HG03469 (cell line): ENCODE measurements around the gene CDK3.
"Not testable (repeated sequence)": the region's sequence is repeated elsewhere in the genome, so short reads cannot be mapped to it uniquely, and the experiment has no call there.

Experiments
- ATAC-seq: cut with Tn5 transposase; IDR thresholded peaks from one replicate; pipeline ENCODE4 v1.9.1; 2021; ENCODE audit warnings: mild to moderate bottlenecking, moderate library complexity, moderate number of reproducible peaks; ENCODE audit not compliant: unreplicated experiment

Gene CDK3

DNA sequence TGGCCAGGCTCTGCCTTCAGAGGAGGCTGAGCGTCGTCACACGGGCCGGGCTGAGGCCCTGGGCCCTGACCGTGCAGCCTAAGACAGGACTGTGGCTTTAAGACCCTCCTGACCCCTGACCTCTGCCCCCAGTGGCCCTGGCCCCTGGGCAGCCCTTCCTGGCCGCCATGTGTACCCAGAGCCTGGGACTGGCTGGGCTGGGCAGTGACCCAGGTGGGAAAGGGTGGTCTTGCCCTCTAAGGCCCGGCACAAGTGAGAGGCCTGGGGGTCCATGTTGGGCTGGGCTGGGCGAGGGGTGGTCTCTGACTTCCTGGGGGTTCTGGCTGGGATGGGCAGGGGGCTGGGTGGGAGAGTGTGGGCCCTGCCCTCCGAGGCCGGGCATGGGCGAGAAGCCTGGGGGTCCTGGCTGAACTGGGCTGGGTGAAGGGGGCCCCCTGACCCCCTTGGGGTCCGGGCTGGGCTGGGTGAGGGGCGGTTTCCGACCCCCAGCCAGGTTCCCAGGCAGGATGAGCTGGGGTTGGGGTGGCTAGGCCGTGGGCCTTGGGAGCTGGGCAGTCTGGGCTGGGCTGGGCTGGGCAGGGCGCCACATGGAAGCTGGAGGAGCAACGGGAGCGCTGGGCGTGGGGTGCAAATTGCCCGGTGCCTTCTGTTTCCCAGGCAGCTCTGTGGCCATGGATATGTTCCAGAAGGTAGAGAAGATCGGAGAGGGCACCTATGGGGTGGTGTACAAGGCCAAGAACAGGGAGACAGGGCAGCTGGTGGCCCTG is at the start of gene CDK3:
TSS of gene CDK3 (plus strand) at position 101 of the 767 bp plus-strand sequence. CDS start at position 672, 571 bp downstream.
- ATAC-seq: no peak

DNA sequence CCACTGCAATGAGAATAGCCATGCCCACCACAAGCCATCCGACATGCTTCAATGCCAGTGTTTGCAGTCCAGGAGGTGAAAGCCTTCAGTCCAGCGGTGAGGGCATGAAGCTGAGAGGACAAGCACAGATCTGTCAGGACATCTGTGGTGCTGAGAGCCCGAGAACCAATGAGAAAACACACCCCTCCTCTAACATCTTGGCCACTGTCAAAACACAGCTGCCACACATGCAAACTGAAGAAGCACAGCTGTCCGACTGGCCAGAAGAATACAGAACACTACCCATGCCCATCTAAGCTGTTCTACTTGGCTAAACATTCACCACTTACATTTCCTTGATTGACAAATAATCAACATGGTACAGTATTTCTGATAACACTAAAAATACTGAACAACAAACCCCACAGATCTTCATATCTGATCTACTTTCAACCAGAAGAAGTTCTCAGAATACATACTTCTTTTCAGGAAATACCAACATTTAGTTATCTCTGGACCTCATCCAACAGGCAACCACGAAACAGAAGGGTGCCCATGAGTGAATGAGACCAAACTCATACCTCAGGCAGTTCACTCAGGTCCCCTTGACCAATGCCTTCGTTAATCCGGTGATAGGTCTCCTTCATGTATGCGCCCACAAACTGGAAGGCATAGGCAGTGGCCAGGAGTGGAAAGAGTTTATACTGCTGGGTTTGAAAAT is 49.6 kb upstream of the CDK3 start:
- ATAC-seq: no peak

DNA sequence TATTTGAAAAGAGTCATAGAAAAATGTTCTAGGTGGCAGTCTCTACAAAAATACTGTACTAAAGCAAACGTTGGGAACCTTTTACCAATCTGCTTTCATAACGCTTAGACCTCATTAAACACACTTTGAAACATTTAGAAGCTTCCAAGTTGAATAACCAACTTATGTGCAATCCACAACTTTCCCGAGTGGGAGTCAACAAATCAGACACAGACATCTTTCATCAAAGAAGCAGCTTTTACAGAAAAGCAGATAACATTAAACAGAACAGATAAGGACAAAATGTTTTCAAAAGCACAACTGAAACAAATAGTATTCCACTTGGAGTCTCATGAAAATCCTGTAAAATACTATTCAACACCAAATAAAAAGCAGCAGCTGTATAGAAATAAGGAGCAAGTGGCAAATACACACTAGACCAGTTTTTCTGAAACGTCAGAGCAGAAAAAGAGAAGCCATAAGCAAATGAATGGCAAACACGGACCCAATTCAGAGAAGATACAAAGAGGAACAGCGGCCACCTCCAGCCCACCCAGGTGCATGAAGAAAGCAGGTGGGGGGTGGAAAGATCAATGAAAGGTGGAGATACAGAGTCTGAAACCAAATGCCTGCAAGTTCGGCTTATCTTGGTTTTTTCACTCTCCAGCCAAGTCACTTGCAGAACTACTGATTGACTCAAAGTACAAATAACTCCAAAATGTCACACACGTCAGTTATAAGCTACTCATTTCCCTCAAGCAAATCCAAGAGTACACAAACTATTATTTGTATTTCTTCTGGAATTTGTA is 41.4 kb upstream of the CDK3 start:
- ATAC-seq: no peak

DNA sequence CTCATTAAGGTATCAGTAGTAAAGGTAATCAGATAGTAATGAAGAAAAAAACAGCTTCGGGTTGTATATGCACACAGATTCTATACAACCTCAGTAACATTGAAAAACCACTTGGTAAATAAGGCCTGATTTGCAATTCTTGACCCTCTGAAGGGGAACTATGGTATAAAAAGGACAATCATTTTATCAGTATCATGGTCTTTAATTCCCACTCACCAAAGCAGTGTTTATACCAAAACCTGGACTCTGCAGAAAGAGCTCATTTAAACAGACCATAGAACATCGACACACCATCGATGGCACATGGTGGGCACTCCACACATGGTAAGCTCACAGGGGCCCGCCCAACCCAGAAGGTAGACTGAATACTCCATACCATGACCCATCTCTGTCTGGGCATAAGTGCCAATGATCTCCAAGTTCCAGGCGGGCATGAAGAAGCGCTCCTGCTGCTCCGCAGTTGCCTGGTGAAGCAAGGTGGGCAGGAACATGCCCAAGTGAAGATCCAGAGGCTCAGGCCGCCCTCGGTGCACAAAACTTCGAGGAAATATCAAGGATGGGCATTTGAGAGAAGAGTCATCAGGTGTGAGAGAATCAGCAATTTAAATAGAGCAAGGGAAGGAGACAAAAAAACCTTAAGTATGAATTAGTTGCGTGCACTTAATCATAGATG is 40.7 kb upstream of the CDK3 start:
- ATAC-seq: no peak

DNA sequence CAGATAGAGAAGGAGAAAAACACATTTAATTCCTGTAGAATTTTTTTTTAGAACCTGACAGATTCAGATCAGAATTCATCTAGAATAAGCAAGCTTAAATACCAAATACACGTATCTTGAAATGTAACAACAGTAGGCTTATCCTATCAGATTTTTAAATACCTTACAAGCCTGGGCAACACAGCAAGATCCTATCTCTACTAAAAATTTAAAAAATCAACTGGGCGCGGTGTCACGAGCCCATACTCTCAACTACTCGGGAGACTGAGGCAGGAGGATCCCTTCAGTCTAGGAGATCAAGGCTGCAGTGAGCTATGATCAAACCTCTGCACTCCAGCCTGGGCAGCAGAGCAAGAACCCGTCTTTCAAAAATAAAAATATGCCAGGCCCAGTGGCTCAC is 35.2 kb upstream of the CDK3 start:
- no peak for ATAC-seq

DNA sequence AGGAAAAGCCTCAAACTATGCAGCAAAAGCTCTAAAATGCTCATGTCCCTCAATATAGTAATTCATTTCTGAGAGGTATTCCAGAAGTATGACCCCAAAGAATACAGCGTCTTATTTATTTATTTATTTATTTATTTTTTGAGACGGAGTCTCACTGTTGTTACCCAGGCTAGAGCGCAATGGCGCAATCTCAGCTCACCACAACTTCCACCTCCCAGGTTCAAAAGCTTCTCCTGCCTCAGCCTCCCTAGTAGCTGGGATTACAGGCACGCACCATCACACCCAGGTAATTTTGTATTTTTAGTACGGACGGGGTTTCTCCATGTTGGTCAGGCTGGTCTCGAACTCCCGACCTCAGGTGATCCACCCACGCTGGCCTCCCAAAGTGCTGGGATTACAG is 31.6 kb upstream of the CDK3 start:
- not testable (repeated sequence) for ATAC-seq

DNA sequence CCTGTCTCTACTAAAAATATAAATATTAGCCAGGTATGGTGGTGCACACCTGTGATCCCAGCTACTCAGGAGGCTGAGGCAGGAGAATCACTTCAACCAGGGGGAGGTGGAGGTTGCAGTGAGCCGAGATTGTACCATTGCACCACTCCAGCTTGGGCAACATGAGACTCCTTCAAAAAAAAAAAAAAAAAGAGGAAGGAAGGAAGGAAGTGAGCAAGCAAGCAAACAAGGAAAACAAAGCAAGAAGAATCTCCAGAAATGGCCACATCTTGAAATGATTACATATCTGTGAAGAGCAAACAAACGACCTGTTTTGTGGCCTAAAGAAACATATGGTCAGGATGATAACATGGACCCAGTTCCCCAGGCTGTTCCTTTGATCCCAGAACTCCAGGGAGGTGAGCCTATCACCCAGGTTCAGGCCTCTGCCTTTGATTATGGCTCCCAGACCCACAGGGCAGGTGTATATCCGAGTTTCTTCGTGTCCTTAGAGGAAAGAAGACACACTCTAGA is 30.6 kb upstream of the CDK3 start:
- no peak for ATAC-seq

DNA sequence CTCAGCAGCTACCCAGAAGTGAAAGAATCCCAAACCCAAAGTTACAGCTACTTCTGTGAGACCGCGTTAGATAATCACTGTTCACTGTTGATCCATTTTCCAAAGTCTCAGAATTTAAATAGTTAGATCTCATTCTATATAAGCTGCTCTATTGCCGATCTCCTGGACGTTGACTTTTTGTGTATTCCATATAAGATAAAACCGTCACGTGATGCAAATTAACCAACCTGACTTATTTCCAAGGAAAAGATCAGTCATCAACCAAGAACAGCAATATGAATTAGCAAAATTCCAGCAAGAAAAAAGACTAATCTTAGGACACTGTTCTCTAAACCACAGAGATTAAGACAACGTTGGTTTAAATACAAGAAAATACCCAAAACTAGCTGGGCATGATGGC is 30.0 kb upstream of the CDK3 start:
- no peak for ATAC-seq

DNA sequence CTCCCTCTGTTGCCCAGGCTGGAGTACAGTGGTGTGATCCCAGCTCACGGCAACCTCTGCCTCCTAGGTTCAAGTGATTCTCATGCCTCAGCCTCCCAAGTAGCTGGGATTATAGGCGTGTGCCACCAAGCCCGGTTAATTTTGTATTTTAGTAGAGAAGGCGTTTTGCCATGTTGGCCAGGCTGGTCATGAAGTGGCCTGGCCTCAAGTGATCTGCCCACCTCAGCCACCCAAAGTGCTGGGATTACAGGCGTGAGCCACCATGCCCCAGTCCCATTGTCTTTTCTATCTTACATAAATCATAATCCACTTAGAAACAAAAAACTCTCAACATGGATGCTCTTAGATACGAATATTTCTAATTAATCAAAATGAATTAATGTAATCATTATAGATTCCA is 25.5 kb upstream of the CDK3 start:
- ATAC-seq: not testable (repeated sequence)

DNA sequence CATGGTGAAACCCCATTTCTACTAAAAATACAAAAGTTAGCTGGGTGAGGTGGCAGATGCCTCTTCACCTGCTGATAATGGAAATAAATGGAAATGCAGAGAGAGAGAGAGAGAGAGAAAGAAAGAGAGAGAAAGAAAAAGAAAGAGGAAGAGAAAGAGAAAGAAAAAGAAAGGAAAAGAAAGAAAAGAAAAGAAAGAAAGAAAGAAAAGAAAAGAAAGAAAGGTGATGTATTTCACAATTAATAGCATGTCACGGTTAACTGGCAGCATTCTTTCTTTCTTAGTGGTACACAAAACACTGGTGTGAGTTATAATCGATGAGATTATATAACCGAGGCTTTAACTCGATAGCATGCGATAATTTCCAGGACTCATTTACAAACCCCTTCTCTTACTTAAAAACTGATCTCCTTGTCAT is 24.9 kb upstream of the CDK3 start:
- no peak for ATAC-seq

DNA sequence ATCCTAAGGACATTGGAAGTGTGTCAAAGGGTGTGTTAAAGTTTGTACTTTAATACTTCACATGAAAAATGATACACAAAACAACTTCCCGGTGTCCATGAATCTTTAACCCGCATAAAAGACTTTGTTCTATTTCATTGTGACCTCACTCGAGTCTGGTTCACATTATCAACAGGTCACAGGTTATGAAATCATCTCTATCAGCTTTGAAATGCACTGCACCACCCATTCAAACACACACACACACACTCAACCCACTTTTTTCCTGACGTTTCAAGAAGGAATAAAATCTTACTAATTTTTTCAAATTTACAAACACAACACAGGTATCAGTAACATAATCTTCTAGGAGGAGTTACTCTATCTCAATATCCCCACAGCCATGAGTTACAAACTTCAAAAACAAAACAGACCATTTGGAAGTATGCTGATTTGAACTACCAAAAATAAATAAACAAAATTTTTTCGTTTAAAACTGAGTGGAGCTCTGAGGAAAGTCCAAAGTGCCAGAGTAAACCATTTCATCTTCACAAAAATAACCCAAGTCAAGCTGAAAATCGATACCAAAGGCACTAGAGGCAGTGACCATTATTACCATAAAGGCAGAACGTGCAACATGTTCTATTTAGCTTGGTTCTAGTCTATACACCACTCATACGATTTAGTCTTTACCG is 24.3 kb upstream of the CDK3 start:
- ATAC-seq: no peak

DNA sequence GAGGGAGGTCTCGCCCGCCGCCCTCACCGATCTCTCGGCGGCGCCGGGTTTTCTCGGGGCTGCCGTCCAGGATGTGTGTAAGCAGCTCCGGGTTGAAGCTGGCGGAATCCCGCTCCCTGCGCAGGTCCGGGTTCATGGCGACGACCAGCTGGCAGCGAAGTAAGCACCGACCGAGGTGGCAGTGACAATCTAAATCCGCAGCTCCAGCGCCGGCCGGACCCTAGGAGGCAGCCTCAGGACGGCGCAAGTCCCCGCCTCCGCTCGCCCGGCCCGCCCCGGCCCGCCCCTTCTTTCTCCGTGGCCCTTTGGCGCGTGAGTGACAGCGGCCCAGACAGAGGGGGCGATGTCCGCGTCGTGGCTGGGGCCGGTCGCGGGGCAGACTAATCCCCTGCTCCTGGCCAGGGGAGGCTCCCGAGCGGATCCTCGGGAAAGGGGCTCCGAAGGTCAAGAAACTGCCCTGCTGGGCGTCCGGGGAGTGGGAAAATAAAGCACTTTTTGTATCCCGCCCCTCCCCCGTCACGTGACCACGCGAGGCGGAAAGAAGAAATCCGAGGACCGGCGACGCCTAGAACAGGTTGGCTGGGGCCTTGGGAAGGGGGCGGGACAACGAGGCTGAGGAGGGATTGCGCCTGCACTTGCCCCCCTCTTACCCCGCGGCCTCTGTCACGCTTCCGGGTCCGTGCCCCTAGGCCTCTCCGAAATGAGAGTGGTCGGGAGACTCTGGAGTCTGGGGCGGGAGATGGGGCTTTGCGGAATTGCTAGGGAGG is 21.5 kb upstream of the CDK3 start, which contains the start of the genes ACOX1 and TEN1:
TSS of gene ACOX1 (minus strand) at position 229 of the 767 bp plus-strand sequence. CDS start at position 136, 93 bp downstream.
TSS of gene TEN1 (plus strand) at position 303 of the 767 bp plus-strand sequence. CDS start 6,953 bp downstream, outside the sequence.
- ATAC-seq: peak; percentile 49

DNA sequence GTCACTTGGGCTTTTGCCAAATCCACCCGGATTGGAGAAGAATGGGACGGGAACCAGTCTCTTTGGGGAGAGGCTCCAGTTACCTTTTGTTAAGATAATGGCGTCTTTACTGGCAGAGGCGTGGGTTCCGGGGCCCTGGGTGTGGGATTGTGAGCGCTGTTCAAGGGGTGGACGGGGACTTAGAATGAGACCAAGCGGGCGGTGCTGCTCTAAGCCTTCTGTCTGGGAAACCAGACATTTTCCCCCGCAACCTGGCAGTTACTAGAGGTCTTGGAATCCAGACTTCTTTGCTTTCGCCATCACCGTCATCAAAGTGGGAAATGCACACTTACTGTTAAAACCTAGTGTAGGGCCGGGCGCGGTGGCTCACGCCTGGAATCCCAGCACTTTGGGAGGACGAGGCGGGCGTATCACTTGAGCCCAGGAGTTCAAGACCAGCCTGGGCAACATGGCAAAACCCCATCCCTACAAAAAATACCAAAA is 20.9 kb upstream of the CDK3 start:
- ATAC-seq: no peak

DNA sequence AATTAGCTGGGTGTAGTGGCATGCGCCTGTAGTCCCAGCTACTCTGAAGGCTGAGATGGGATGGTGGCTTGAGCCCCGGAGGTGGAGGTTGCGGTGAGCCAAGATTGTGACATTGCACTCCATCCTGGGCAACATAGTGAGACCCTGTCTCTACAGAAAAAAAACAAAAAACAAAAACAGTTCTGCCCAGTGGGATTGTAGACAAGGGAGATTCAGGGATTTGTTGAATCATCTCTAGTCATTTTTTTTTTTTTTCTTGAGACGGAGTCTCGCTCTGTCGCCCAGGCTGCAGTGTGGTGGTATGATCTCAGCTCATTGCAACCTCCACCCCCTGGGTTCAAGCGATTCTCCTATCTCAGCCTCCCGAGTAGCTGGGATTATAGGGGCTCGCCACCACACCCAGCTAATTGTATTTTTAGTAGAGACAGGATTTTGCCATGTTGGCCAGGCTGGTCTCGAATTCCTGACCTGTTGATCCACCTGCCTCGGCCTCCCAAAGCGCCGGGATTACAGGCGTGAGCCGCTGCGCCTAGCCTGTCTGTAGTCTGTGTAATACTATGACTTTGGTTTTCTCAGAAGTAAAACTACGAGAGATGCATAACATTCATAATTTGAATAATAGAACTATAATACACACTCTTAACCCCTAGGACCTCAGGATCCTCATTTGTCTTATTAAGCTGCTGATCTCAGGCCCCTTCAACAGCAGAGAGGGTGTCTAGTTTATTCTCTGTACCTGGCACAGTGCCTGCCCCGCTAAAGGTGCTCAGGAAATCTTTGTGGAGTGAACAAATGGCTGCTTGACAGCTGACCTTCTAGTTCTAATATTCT is 20.3 kb upstream of the CDK3 start:
- no peak for ATAC-seq

DNA sequence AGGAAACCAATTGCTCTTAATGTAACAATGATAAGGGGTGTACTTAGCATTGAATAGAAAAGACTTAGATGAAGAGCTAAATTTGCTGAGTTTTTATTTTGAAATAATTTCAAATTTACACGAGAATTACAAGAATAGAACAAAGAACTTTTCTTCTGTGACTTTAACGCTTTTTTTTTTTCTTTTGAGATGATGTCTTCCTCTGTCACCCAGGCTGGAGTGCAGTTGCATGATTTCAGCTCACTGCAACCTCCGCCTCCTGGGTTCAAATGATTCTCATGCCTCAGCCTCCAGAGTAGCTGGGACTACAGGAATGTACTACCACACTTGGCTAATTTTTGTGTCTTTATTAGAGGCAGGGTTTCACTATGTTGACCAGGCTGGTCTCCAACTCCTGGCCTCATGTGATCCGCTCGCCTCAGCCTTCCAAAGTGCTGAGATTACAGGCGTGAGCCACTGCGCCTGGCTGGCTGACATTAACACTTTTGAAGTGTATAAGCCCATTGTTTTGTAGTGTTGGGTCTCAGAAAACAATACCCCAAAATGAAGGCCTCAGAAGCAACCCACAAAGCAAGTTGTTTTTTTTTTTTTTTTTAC is 19.5 kb upstream of the CDK3 start:
- no peak for ATAC-seq

DNA sequence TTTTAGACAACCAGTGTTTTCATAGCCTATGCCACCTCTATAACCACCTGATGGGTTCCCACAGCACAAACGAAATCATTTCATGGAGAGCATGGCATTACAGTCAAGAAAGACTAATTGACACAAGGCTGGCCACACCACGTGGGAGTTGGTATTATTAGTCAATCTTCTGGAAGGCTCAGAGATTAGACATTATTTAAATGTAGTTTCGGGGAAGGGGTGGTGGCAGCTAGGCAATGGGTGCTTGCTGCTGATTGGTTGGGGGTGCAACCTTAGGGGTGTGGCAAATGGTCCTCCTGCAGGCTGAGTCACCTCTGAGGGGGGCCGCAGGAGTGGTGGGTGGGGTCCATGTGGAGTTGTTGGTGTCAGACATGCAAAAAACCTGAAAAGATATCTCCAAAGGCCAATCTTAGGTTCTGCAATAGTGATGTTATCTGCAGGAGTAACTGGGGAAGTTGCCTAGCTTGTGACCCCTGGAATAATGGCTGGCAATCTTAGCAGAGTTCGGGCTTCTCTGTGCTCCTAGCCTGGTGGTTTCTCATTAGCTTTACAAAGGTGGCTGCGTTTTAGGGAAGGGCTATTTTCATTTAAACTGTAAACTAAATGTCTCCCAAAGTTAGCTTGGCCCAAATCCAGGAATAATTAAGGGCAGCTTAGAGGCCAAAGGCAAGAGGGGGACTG is 17.0 kb upstream of the CDK3 start:
- ATAC-seq: no peak

DNA sequence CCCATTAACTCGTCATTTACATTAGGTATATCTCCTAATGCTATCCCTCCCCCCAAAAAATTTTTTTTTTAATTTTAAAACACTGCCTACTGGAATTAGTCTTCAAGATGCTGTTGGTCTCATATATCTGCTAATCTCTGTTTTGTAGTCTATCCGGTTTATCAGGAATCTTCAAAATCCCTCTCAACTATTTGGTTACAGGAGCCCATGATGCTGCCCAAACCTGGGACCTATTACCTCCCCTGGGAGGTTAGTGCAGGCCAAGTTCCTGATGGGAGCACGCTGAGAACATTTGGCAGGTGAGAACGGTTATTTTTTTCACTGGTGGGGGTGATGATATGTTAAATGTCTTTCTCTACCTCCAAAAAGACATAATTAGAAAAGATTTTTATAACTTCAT is 14.7 kb upstream of the CDK3 start:
- no peak for ATAC-seq
